GM19035 (cell line): Measurements from ENCODE around the gene LIMCH1.
"Not testable (repeated sequence)": the region's sequence is repeated elsewhere in the genome, so short reads cannot be mapped to it uniquely, and the experiment has no call there.

ENCODE experiments used
- ATAC-seq: cut with Tn5 transposase; IDR thresholded peaks from one replicate; pipeline ENCODE4 v1.9.1; 2021; ENCODE audit not compliant: unreplicated experiment

Gene LIMCH1

GRCh38 chr4:41715155-41715554, 177.2 kb downstream of the LIMCH1 start:
- ATAC-seq, result no peak

- ATAC-seq, result no peak
These were observed 180.9 kb downstream of the LIMCH1 start for GRCh38 chr4:41718907-41719306.

- no peak for ATAC-seq
These were observed 181.5 kb downstream of the LIMCH1 start for GRCh38 chr4:41719417-41719816.

DNA sequence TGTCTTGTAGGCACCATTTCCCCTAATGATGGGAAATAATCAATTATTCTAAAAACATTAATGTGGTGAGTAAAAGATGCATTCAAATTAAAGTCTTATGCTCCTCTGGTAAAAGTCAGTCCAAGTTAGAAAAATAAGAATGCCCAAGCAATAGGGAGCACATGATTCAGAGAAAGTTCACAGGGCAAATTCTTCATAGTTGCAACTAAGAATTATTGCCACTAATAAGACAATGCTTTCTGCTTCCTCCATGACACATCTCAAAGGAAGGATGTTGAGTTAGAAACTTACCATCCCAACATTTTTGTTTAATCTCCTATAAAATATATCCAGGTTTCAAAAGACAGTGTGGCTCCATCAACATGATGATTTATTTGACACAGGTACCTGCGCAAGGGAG, 184.2 kb downstream of the LIMCH1 start:
- no peak for ATAC-seq

DNA sequence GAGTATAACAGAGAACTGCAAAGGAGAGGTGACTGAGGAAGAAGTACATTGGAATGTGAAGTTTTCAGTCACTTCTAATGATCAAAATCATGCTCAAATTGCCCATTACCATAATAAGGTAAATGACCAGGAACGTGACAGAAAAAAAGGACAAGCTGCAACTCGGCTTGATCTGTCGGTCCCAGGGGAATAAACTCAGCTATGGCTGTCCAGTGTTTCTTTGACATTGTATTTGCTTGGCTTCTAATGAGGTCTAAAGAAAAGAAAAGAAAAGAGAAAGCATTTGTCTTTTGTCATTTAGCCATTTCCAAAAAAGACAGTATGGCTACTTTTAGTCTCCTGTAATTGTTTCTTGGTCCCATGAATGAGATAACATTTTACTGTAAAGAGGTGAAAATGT, 185.3 kb downstream of the LIMCH1 start:
- ATAC-seq, result no peak

- no peak for ATAC-seq
These were observed 187.3 kb downstream of the LIMCH1 start for GRCh38 chr4:41725254-41725653.

- ATAC-seq, result no peak
These were observed 190.1 kb downstream of the LIMCH1 start for GRCh38 chr4:41727861-41728572.

- ATAC-seq, result no peak
These were observed 190.6 kb downstream of the LIMCH1 start for GRCh38 chr4:41728573-41728913.

DNA sequence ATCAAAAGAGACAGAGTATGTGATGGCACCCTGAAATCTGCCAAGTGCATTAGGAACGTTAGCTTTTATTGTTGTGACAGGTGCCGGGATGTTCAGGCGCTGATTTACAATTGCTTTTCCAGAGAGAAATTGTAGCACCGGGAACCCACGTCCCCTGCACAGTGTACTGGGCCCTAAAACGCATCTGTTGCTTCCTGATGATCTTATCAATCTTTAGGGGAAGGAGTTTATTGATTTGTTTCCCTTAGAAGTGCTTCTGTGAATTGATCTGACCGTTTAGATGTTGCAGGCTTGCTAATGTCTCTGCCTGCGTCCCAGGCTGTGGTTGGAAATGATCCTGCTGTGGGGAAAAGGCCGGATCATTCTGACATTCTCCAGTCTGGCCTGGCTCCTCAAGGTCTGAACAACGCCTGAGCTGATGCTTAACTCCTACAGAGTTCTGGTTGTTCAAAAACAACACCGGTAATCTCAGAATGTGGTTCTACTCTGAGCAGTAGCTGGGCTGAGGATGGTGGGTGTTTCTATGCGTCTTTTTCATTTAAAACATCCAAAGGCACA, 193.7 kb downstream of the LIMCH1 start:
- no peak for ATAC-seq

DNA sequence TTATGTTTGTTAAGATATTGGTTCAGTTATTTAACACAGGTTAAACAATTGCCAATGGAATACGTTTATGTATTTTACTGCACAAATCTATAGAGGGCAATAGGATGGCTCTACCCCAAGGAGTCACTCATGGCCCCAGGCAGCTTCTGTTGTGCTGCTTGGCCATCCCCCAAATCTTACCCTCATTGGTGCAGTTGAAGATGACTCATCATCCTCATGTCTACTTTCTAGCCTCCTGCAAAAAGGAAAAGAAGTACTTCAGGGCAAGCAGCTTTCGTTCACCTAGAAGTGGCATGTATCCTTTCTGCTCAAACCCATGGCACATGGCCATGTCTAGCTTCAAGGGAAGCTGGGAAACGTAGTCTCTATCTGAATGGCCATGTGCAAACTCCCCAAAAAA, 196.4 kb downstream of the LIMCH1 start:
- ATAC-seq, result no peak

- ATAC-seq, result not testable (repeated sequence)
These were observed 199.5 kb downstream of the LIMCH1 start for GRCh38 chr4:41737491-41737890.

- ATAC-seq, result no peak
These were observed 203.4 kb downstream of the LIMCH1 start for GRCh38 chr4:41741354-41741753.

- ATAC-seq, result no peak
These were observed 206.8 kb downstream of the LIMCH1 start for GRCh38 chr4:41744572-41745291.

DNA sequence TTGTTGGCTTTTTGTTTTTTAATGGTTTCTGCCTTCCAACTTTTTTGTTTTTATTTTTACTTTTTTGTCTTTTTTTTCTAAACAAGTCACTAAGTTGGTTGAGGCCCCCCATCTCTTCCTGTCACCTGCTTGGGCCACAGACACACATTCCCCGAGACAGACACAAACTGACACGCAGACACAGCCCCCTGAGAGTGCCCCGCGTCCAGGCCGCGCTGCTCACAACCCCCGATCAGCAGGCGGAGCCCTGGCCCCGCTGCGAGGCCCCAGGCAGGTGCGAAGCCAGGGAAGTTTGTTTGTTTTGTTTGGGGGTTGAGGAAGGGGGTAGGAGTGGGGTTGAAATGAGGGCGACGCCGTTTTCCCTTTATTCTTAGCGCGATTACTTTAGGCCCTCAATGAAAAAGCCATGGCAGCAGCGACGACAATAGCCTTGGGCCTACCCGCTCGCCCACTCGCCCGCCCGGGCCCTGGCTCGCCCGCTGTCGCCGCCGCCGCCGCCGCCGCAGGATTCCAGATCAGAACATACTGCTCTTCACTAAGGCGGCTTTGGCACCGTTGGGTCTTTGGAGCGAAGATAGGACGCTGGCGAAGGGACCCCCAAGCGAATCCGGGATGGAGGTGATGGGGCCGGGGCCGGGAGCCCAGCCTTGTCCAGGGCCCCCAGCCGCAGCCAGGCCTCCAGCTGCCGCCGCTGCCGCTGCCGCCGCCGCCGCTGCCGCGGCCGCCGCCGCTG, 207.5 kb downstream of the LIMCH1 start:
- ATAC-seq, result no peak

- no peak for ATAC-seq
These were observed 208.1 kb downstream of the LIMCH1 start for GRCh38 chr4:41746025-41746439.

- no peak for ATAC-seq
These were observed 208.7 kb downstream of the LIMCH1 start for GRCh38 chr4:41746440-41747229.

GRCh38 chr4:41747230-41748055, 209.5 kb downstream of the LIMCH1 start:
- no peak for ATAC-seq

GRCh38 chr4:41748074-41748570, 210.2 kb downstream of the LIMCH1 start:
- no peak for ATAC-seq

GRCh38 chr4:41748571-41749475, 210.9 kb downstream of the LIMCH1 start, which contains the start of gene PHOX2B:
Gene PHOX2B, minus strand, starts transcription at chr4:41748725. Its CDS starts 115 bp downstream, at chr4:41748610.
- ATAC-seq, result no peak
